OCI-LY7 (cell line): ENCODE data around the gene C10orf90. TPM values are rescaled to one million over a fixed set of nuclear protein-coding genes. Genes with fewer than 3 reads are reported as not detected.

Experiments
- BruUV-seq: library from RNA; stranded (reverse); fragments of 400-500 nt; replicated peaks from 2 replicates; lab custom pipeline; 2021; lab: Mats Ljungman, UMichigan
- CTCF ChIA-PET: fragments of 300-600 bp; sonication (Branson Sonifier 250); formaldehyde crosslinking; loops from one replicate; lab custom pipeline; 2022; ENCODE audit warnings: antibody characterized with exemption; ENCODE audit not compliant: unreplicated experiment; lab: Charles Lee
- POLR2A ChIA-PET: fragments of 300-600 bp; sonication (Branson Sonifier 250); formaldehyde crosslinking; loops from one replicate; lab custom pipeline; 2022; ENCODE audit warnings: antibody characterized with exemption; lab: Charles Lee
- DNase-seq: peaks from one replicate; pipeline ENCODE4 v3.0.0-alpha.2; 2015; ENCODE audit warnings: low spot score
- H2AFZ ChIP-seq: fragments of 200-600 bp; sonication (generic), shearing (Covaris generic); 2 replicates; pipeline ENCODE4 v1.6.1; 2014; ENCODE audit warnings: mild to moderate bottlenecking, antibody characterized with exemption, low read length, moderate library complexity
- H3K27ac ChIP-seq: fragments of 200-600 bp; sonication (generic); 2 replicates; pipeline ENCODE4 v1.5.1; 2014; ENCODE audit warnings: mixed run types, low read depth, mild to moderate bottlenecking, moderate library complexity, low read length, inconsistent platforms; ENCODE audit not compliant: poor library complexity, severe bottlenecking
- H3K36me3 ChIP-seq: fragments of 200-600 bp; sonication (generic); 2 replicates; pipeline ENCODE4 v1.6.1; 2014; ENCODE audit warnings: mild to moderate bottlenecking, antibody characterized with exemption, low read length, moderate library complexity, mixed read lengths; ENCODE audit not compliant: insufficient read depth
- H3K4me1 ChIP-seq: fragments of 200-600 bp; sonication (generic); 2 replicates; pipeline ENCODE4 v1.5.1; 2014; ENCODE audit warnings: mild to moderate bottlenecking, low read length; ENCODE audit not compliant: insufficient read depth, poor library complexity, severe bottlenecking
- H3K4me2 ChIP-seq: fragments of 200-600 bp; sonication (generic); 2 replicates; pipeline ENCODE4 v1.6.1; 2014; ENCODE audit warnings: mild to moderate bottlenecking, low read length
- H3K4me3 ChIP-seq: fragments of 200-600 bp; sonication (generic); 2 replicates; pipeline ENCODE4 v1.5.1; 2014; ENCODE audit warnings: mild to moderate bottlenecking, low read depth, low read length; ENCODE audit not compliant: poor library complexity, severe bottlenecking
- H3K79me2 ChIP-seq: fragments of 200-600 bp; sonication (generic); 2 replicates; pipeline ENCODE4 v1.6.1; 2016; ENCODE audit warnings: low read depth, mild to moderate bottlenecking, low read length, moderate library complexity, mixed read lengths; ENCODE audit not compliant: insufficient read depth
- H3K9me2 ChIP-seq: fragments of 200-600 bp; sonication (generic); 2 replicates; pipeline ENCODE4 v1.6.1; 2016; ENCODE audit warnings: mild to moderate bottlenecking, low read length, mixed read lengths; ENCODE audit not compliant: insufficient read depth
- H3K9me3 ChIP-seq: fragments of 200-600 bp; sonication (generic); 2 replicates; pipeline ENCODE4 v1.6.1; 2014; ENCODE audit warnings: mild to moderate bottlenecking, mixed run types, low read length, mixed read lengths
- H4K20me1 ChIP-seq: fragments of 200-600 bp; sonication (generic); 2 replicates; pipeline ENCODE4 v1.6.1; 2014; ENCODE audit warnings: mild to moderate bottlenecking, antibody characterized with exemption, low read length, moderate library complexity, mixed read lengths; ENCODE audit not compliant: insufficient read depth
- EZH2phosphoT487 ChIP-seq: fragments of 200-600 bp; sonication (generic); IDR thresholded peaks from 2 replicates; pipeline ENCODE4 v1.6.1; 2018; ENCODE audit warnings: low read depth, borderline replicate concordance, mild to moderate bottlenecking, mixed run types, antibody characterized with exemption, low read length, moderate library complexity, mixed read lengths
- intact Hi-C: fragments of 100-400 bp; cut with micrococcal nuclease; formaldehyde crosslinking; loops from one replicate; pipeline ENCODE4 v1.10.0; 2022; ENCODE audit not compliant: unreplicated experiment
- total RNA-seq, 2 experiments: library from RNA; depleted of rRNA in 1 of 2; stranded (reverse); fragments of >200 nt in 1 of 2; shearing (Covaris generic) in 1 of 2; gene quantifications; 2 replicates each; pipeline ENCODE4 v1.2.3, GENCODE V29; 2014 to 2022
- TF ChIP-seq, protein P1 (sequence below): fragments of 200-600 bp; sonication (generic); conservative IDR thresholded peaks from 2 replicates; pipeline ENCODE4 v1.5.1; 2014; ENCODE audit warnings: mild to moderate bottlenecking, antibody characterized with exemption, low read length, moderate library complexity, mixed read lengths

C10orf90 gene
- total RNA-seq, 2 experiments from 2014 or later, result not detected

DNA sequence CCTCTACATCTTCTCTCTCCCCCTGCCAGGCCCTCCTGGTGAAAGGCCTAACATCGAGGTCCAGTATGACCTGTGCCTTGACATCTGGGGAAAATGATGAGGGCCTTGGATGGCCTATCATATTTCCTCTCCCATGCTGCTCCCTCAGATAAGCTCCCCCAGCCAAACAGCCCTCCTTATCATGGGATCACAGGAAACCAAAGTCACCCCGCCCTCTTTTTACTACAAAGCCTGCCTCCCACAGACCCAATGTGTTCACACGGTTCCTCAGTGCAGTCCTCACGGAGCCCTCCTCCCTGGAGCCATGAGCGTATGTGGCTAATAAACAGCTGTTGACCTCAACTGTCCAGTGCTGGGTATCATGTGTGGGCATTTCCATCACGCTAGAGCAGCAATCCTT, 32.0 kb downstream of the C10orf90 start:
- CTCF ChIA-PET, result no interaction called here
- no TSS peak for BruUV-seq
- no peak overlapping the region for H2AFZ ChIP-seq
- H3K27ac ChIP-seq, result no peak overlapping the region
- H3K4me3 ChIP-seq, result no peak overlapping the region
- TF ChIP-seq, protein P1, sequence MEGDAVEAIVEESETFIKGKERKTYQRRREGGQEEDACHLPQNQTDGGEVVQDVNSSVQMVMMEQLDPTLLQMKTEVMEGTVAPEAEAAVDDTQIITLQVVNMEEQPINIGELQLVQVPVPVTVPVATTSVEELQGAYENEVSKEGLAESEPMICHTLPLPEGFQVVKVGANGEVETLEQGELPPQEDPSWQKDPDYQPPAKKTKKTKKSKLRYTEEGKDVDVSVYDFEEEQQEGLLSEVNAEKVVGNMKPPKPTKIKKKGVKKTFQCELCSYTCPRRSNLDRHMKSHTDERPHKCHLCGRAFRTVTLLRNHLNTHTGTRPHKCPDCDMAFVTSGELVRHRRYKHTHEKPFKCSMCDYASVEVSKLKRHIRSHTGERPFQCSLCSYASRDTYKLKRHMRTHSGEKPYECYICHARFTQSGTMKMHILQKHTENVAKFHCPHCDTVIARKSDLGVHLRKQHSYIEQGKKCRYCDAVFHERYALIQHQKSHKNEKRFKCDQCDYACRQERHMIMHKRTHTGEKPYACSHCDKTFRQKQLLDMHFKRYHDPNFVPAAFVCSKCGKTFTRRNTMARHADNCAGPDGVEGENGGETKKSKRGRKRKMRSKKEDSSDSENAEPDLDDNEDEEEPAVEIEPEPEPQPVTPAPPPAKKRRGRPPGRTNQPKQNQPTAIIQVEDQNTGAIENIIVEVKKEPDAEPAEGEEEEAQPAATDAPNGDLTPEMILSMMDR, result no peak
- no peak for TF ChIP-seq EZH2phosphoT487
- intact Hi-C loops, result no loop called here
- no peak overlapping the region for H3K4me2 ChIP-seq
- H3K9me3 ChIP-seq, result no peaks in the 10 kb centered on the region
- POLR2A ChIA-PET, result no interaction called here
- H4K20me1 ChIP-seq, result no peaks in the 10 kb centered on the region
- no peak for DNase-seq
- no peaks in the 10 kb centered on the region for H3K9me2 ChIP-seq
- no peaks in the 10 kb centered on the region for H3K4me1 ChIP-seq
- H3K36me3 ChIP-seq, result no peaks in the 10 kb centered on the region
- no peaks in the 10 kb centered on the region for H3K79me2 ChIP-seq

DNA sequence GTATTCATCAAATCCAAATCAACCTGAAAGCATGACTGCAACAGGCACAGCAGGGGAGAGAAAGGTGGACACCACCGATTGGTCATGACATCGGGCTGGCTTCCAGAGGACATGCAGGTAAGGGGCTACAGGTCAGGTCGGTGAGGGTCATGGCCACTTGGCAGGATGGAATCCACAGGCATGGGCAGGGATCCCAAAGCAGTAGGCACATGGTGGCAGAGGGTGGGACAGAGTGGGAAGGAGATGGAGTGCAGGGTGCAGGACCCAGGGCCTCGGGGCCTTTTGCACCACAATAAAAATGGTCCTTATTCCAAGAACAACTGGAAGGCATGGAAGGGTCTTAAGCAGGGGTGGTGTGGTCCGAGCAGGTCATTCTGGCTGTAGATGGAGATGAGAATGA, 33.0 kb downstream of the C10orf90 start:
- H3K9me3 ChIP-seq, result no peaks in the 10 kb centered on the region
- ChIA-PET CTCF (no interaction called here), POLR2A (no interaction called here)
- no peaks in the 10 kb centered on the region for H3K36me3 ChIP-seq
- no TSS peak for BruUV-seq
- TF ChIP-seq EZH2phosphoT487, result no peak
- TF ChIP-seq, protein P1, result no peak
- no peak for DNase-seq
- H3K79me2 ChIP-seq, result no peaks in the 10 kb centered on the region
- no peak overlapping the region for H3K4me2 ChIP-seq
- H2AFZ ChIP-seq, result no peak overlapping the region
- no peaks in the 10 kb centered on the region for H3K4me1 ChIP-seq
- intact Hi-C loops, result no loop called here
- no peak overlapping the region for H3K27ac ChIP-seq
- H4K20me1 ChIP-seq, result no peaks in the 10 kb centered on the region
- H3K9me2 ChIP-seq, result no peaks in the 10 kb centered on the region
- H3K4me3 ChIP-seq, result no peak overlapping the region

- intact Hi-C loops, result no loop called here
- H3K4me3 ChIP-seq, result no peak overlapping the region
- H3K4me1 ChIP-seq, result no peaks in the 10 kb centered on the region
- H3K79me2 ChIP-seq, result no peaks in the 10 kb centered on the region
- BruUV-seq, result no TSS peak
- no peak for DNase-seq
- no peak overlapping the region for H2AFZ ChIP-seq
- H3K27ac ChIP-seq, result no peak overlapping the region
- H3K36me3 ChIP-seq, result no peaks in the 10 kb centered on the region
- no peaks in the 10 kb centered on the region for H4K20me1 ChIP-seq
- CTCF ChIA-PET, result no interaction called here
- TF ChIP-seq EZH2phosphoT487, result no peak
- TF ChIP-seq, protein P1, result no peak
- H3K9me2 ChIP-seq, result no peaks in the 10 kb centered on the region
- H3K4me2 ChIP-seq, result no peak overlapping the region
- POLR2A ChIA-PET, result no interaction called here
- no peaks in the 10 kb centered on the region for H3K9me3 ChIP-seq
Measured at GRCh38 chr10:126634911-126635310, 35.6 kb downstream of the C10orf90 start.
